ENCODE measurements around the gene DYRK4.

DNA sequence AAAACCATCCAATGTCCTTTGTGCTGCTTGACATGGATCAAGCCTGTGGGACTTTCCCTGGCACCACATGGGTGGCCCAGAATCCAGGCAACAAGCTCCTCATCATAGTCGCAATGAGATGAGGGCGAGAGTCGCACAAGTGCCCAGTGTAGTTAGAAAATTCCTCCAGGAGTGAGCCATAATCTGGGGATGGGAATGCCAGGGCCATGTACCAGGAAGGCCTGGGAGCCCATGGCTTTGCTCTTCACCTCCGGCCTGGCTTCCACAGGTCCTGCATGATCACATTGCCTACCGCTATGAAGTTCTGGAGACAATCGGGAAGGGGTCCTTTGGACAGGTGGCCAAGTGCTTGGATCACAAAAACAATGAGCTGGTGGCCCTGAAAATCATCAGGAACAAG lies 33.9 kb downstream of the DYRK4 start:
- no peak for TF ChIP-seq POLR2A (IDR thresholded peaks at IDR 0.05; ENCODE audit: low read depth, low read length)
- TF ChIP-seq MAZ (IDR thresholded peaks at IDR 0.05; ENCODE audit: borderline replicate concordance, low read depth, low read length) = no peak
- TF ChIP-seq, protein P1, sequence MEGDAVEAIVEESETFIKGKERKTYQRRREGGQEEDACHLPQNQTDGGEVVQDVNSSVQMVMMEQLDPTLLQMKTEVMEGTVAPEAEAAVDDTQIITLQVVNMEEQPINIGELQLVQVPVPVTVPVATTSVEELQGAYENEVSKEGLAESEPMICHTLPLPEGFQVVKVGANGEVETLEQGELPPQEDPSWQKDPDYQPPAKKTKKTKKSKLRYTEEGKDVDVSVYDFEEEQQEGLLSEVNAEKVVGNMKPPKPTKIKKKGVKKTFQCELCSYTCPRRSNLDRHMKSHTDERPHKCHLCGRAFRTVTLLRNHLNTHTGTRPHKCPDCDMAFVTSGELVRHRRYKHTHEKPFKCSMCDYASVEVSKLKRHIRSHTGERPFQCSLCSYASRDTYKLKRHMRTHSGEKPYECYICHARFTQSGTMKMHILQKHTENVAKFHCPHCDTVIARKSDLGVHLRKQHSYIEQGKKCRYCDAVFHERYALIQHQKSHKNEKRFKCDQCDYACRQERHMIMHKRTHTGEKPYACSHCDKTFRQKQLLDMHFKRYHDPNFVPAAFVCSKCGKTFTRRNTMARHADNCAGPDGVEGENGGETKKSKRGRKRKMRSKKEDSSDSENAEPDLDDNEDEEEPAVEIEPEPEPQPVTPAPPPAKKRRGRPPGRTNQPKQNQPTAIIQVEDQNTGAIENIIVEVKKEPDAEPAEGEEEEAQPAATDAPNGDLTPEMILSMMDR (conservative IDR thresholded peaks at IDR 0.05; ENCODE audit: low read depth, low read length) = no peak
- no peak for TF ChIP-seq CEBPB (IDR thresholded peaks at IDR 0.05; ENCODE audit: low read depth, low read length)
- no peak for TF ChIP-seq RAD21 (IDR thresholded peaks at IDR 0.05; ENCODE audit: low read length)
- TF ChIP-seq SMC3 (IDR thresholded peaks at IDR 0.05; ENCODE audit: low read depth, low read length) = no peak
- no peak for TF ChIP-seq MXI1 (IDR thresholded peaks at IDR 0.05; ENCODE audit: borderline replicate concordance, low read depth, low read length)
- no peak for TF ChIP-seq RFX5 (IDR thresholded peaks at IDR 0.05; ENCODE audit: low read depth, low read length)
- TF ChIP-seq, protein P2, sequence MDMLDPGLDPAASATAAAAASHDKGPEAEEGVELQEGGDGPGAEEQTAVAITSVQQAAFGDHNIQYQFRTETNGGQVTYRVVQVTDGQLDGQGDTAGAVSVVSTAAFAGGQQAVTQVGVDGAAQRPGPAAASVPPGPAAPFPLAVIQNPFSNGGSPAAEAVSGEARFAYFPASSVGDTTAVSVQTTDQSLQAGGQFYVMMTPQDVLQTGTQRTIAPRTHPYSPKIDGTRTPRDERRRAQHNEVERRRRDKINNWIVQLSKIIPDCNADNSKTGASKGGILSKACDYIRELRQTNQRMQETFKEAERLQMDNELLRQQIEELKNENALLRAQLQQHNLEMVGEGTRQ (IDR thresholded peaks at IDR 0.05; ENCODE audit: low read depth, low read length) = no peak
- TF ChIP-seq NFE2L2 (IDR thresholded peaks at IDR 0.05; ENCODE audit: low read depth, low read length) = no peak
- TF ChIP-seq MAFK (IDR thresholded peaks at IDR 0.05; ENCODE audit: low read depth, low read length) = no peak

Measured in IMR-90 (cell line).